DOHH2 (cell line): ENCODE data around the gene CDK14.

ENCODE experiments used
- H3F3A ChIP-seq: fragments of 200-600 bp; sonication (generic), shearing (Covaris generic); 2 replicates; pipeline ENCODE4 v1.6.0; 2016; ENCODE audit warnings: antibody characterized with exemption, mild to moderate bottlenecking; ENCODE audit not compliant: control insufficient read depth, insufficient read depth
- H3K27ac ChIP-seq: fragments of 200-600 bp; sonication (generic); 2 replicates; pipeline ENCODE4 v1.5.1; 2014; ENCODE audit warnings: low read depth, mild to moderate bottlenecking, low read length, moderate library complexity
- H3K27me3 ChIP-seq: fragments of 200-600 bp; sonication (generic); 2 replicates; pipeline ENCODE4 v1.6.1; 2014; ENCODE audit warnings: mild to moderate bottlenecking, low read length, mixed read lengths; ENCODE audit not compliant: control insufficient read depth
- H3K36me3 ChIP-seq: fragments of 200-600 bp; sonication (generic); 2 replicates; pipeline ENCODE4 v1.6.1; 2014; ENCODE audit warnings: mild to moderate bottlenecking, low read length, moderate library complexity, mixed read lengths; ENCODE audit not compliant: control insufficient read depth
- H3K4me1 ChIP-seq: fragments of 200-600 bp; sonication (generic); 2 replicates; pipeline ENCODE4 v1.6.1; 2014; ENCODE audit warnings: mild to moderate bottlenecking, low read length, mixed read lengths; ENCODE audit not compliant: control insufficient read depth
- H3K4me2 ChIP-seq: fragments of 200-600 bp; sonication (generic); 2 replicates; pipeline ENCODE4 v1.6.0; 2014; ENCODE audit warnings: mild to moderate bottlenecking, low read length, moderate library complexity
- H3K4me3 ChIP-seq: fragments of 200-600 bp; sonication (generic); 2 replicates; pipeline ENCODE4 v1.5.1; 2014; ENCODE audit warnings: mild to moderate bottlenecking, low read length, mixed read lengths
- H3K79me2 ChIP-seq: fragments of 200-600 bp; sonication (generic); 2 replicates; pipeline ENCODE4 v1.6.1; 2014; ENCODE audit warnings: mild to moderate bottlenecking, low read length, mixed read lengths; ENCODE audit not compliant: control insufficient read depth
- H3K9me2 ChIP-seq: fragments of 200-600 bp; sonication (generic); replicated peaks from 2 replicates; pipeline ENCODE4 v1.6.1; 2014; ENCODE audit warnings: mild to moderate bottlenecking, low read length, mixed read lengths; ENCODE audit not compliant: control insufficient read depth
- H3K9me3 ChIP-seq: fragments of 200-600 bp; sonication (generic); 2 replicates; pipeline ENCODE4 v1.6.1; 2014; ENCODE audit warnings: antibody characterized with exemption, low read length, mixed read lengths; ENCODE audit not compliant: control insufficient read depth, insufficient read depth
- H4K20me1 ChIP-seq: fragments of 200-600 bp; sonication (generic); 2 replicates; pipeline ENCODE4 v1.6.0; 2014; ENCODE audit warnings: low read depth, mild to moderate bottlenecking, antibody characterized with exemption, low read length, moderate library complexity; ENCODE audit not compliant: control insufficient read depth, insufficient read depth
- CTCF ChIP-seq: fragments of 200-600 bp; sonication (generic); IDR thresholded peaks from one replicate; pipeline ENCODE4 v1.5.1; 2014; ENCODE audit warnings: antibody characterized with exemption, mild to moderate bottlenecking, low read depth, low read length; ENCODE audit not compliant: poor library complexity, severe bottlenecking
- EZH2phosphoT487 ChIP-seq: fragments of 200-600 bp; sonication (generic); IDR thresholded peaks from 2 replicates; pipeline ENCODE4 v1.6.1; 2017; ENCODE audit warnings: borderline replicate concordance, mild to moderate bottlenecking, antibody characterized with exemption, low read length, moderate library complexity, mixed read lengths

Gene CDK14

GRCh38 chr7:90701021-90701420 lies 104.9 kb downstream of the CDK14 start:
- H3K9me2 ChIP-seq = no peaks in the 10 kb centered on the region
- peaks cover 8% of the 10 kb centered on the region; the same call in 1 of the 2 replicates for H3F3A ChIP-seq
- H3K4me2 ChIP-seq = peak overlapping the region; percentile 73
- H3K36me3 ChIP-seq = no peaks in the 10 kb centered on the region; the same call in 1 of the 2 replicates
- no peaks in the 10 kb centered on the region for H4K20me1 ChIP-seq
- no peaks in the 10 kb centered on the region for H3K27me3 ChIP-seq
- H3K79me2 ChIP-seq = no peaks in the 10 kb centered on the region
- TF ChIP-seq CTCF = no peak
- no peak for TF ChIP-seq EZH2phosphoT487
- peak overlapping the region; percentile 66 for H3K4me3 ChIP-seq
- H3K4me1 ChIP-seq = peaks cover 54% of the 10 kb centered on the region
- no peak overlapping the region for H3K27ac ChIP-seq
- no peaks in the 10 kb centered on the region for H3K9me3 ChIP-seq

GRCh38 chr7:90701771-90702170 lies 105.7 kb downstream of the CDK14 start:
- H3K9me2 ChIP-seq = no peaks in the 10 kb centered on the region
- peaks cover 61% of the 10 kb centered on the region for H3K4me1 ChIP-seq
- H4K20me1 ChIP-seq = no peaks in the 10 kb centered on the region
- H3K9me3 ChIP-seq = no peaks in the 10 kb centered on the region
- TF ChIP-seq EZH2phosphoT487 (no peak), CTCF (no peak)
- no peak overlapping the region for H3K27ac ChIP-seq
- H3K79me2 ChIP-seq = no peaks in the 10 kb centered on the region
- H3K4me2 ChIP-seq = peak overlapping the region; percentile 73
- H3K36me3 ChIP-seq = no peaks in the 10 kb centered on the region; the same call in 1 of the 2 replicates
- H3F3A ChIP-seq = peaks cover 12% of the 10 kb centered on the region
- no peaks in the 10 kb centered on the region for H3K27me3 ChIP-seq
- peak overlapping the region; percentile 21 for H3K4me3 ChIP-seq

GRCh38 chr7:90705391-90706071 lies 109.4 kb downstream of the CDK14 start:
- H3K9me2 ChIP-seq = no peaks in the 10 kb centered on the region
- H3K4me1 ChIP-seq = peaks cover 77% of the 10 kb centered on the region
- H3K27ac ChIP-seq = peak overlapping the region; percentile 92
- peaks cover 40% of the 10 kb centered on the region for H3F3A ChIP-seq
- H3K4me3 ChIP-seq = peak overlapping the region; percentile 48
- TF ChIP-seq CTCF (no peak), EZH2phosphoT487 (no peak)
- peaks cover 10% of the 10 kb centered on the region for H3K79me2 ChIP-seq
- H3K9me3 ChIP-seq = no peaks in the 10 kb centered on the region
- H4K20me1 ChIP-seq = no peaks in the 10 kb centered on the region
- H3K4me2 ChIP-seq = peak overlapping the region; percentile 77
- H3K27me3 ChIP-seq = no peaks in the 10 kb centered on the region
- no peaks in the 10 kb centered on the region; the same call in 1 of the 2 replicates for H3K36me3 ChIP-seq
